Tibial nerve (tissue), 3 donors: ENCODE results near the gene PCDHA8.

Source experiments
- CTCF ChIP-seq, 5 experiments: fragments of 200-600 bp in 3 of 5; fragments of 450-650 bp in 2 of 5; sonication (generic) in 3 of 5; IDR thresholded peaks; one replicate each; pipeline ENCODE4 v1.5.1; 2016 to 2019; ENCODE audit warnings: antibody characterized with exemption in 5 of 5, mild to moderate bottlenecking in 3 of 5, moderate library complexity in 2 of 5
- POLR2A ChIP-seq, 2 donors: fragments of 450-650 bp; IDR thresholded peaks; one replicate each; pipeline ENCODE4 v1.6.1; 2017; ENCODE audit warnings: antibody characterized with exemption in 2 of 2, mild to moderate bottlenecking in 2 of 2, moderate library complexity in 2 of 2

GRCh38 chr5:140800816-140801493, 40.0 kb upstream of the PCDHA8 start, which contains the start of gene PCDHA3:
- TF ChIP-seq CTCF (IDR thresholded peaks at IDR 0.05): peak in 3 of 5 experiments; percentile 11 to 21 (median 15)
- no peak for TF ChIP-seq POLR2A (IDR thresholded peaks at IDR 0.05)
